ENCODE measurements around the gene KRT79. TPM values are rescaled to one million over a fixed set of nuclear protein-coding genes. Genes with fewer than 3 reads are reported as not detected.

Gene KRT79
- total RNA-seq, 1 donor from 2014 or later: 1.7 TPM

GRCh38 chr12:52846356-52846970 lies 12.4 kb upstream of the KRT79 start:
- Histone ChIP-seq H3K27me3 (no peaks in the 10 kb centered on the region), H3K4me3 (no peak overlapping the region), H3K9me3 (no peaks in the 10 kb centered on the region), H3K4me1 (no peaks in the 10 kb centered on the region), H3K36me3 (no peaks in the 10 kb centered on the region), H3K27ac (no peak overlapping the region)
- intact Hi-C loops (cut with DNase I): no loop called here
- DNase-seq (ENCODE audit: extremely low spot score in 2 of 2): no peak
- no peak for TF ChIP-seq CTCF (IDR thresholded peaks at IDR 0.05)
- TF ChIP-seq POLR2A (IDR thresholded peaks at IDR 0.05): no peak

- H3K27me3 ChIP-seq: no peaks in the 10 kb centered on the region
- intact Hi-C loops (cut with DNase I): no loop called here
- no peak for DNase-seq (ENCODE audit: extremely low spot score in 2 of 2)
- no peaks in the 10 kb centered on the region for H3K4me1 ChIP-seq
- no peaks in the 10 kb centered on the region for H3K9me3 ChIP-seq
- H3K27ac ChIP-seq: no peak overlapping the region
- TF ChIP-seq POLR2A (IDR thresholded peaks at IDR 0.05): no peak
- TF ChIP-seq POLR2AphosphoS5 (IDR thresholded peaks at IDR 0.05; ENCODE audit: insufficient read depth in 1 of 2, low read depth in 1 of 2): no peak
- no peak for TF ChIP-seq CTCF (IDR thresholded peaks at IDR 0.05)
- no peak overlapping the region for H3K4me3 ChIP-seq
- no peaks in the 10 kb centered on the region for H3K36me3 ChIP-seq
These were observed 11.8 kb upstream of the KRT79 start for GRCh38 chr12:52845946-52846345.

DNA sequence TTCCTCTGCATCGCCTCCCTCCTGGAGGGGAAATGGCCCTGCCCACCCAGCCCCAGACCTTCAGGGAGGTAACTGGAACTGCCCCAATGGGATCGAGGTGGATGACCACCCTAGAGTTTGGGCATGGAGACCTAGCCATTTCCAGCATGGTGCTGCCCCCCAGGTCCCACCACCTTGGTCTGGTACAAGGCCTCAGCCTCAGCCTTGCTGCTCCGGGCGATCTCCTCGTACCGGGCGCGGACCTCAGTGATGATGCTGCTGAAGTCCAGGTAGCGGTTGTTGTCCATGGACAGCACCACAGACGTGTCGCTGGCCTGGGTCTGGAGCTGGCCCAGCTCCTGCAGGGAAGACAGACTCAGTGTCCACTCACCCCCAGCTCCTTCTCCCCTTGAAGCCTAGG lies 10.3 kb upstream of the KRT79 start:
- TF ChIP-seq CTCF (IDR thresholded peaks at IDR 0.05): no peak
- no peak for TF ChIP-seq POLR2AphosphoS5 (IDR thresholded peaks at IDR 0.05; ENCODE audit: insufficient read depth in 1 of 2, low read depth in 1 of 2)
- TF ChIP-seq POLR2A (IDR thresholded peaks at IDR 0.05): no peak
- no peaks in the 10 kb centered on the region for H3K4me1 ChIP-seq
- H3K36me3 ChIP-seq: no peaks in the 10 kb centered on the region
- H3K9me3 ChIP-seq: no peaks in the 10 kb centered on the region
- intact Hi-C loops (cut with DNase I): no loop called here
- no peaks in the 10 kb centered on the region for H3K27me3 ChIP-seq
- no peak overlapping the region for H3K27ac ChIP-seq
- no peak for DNase-seq (ENCODE audit: extremely low spot score in 2 of 2)
- no peak overlapping the region for H3K4me3 ChIP-seq

DNA sequence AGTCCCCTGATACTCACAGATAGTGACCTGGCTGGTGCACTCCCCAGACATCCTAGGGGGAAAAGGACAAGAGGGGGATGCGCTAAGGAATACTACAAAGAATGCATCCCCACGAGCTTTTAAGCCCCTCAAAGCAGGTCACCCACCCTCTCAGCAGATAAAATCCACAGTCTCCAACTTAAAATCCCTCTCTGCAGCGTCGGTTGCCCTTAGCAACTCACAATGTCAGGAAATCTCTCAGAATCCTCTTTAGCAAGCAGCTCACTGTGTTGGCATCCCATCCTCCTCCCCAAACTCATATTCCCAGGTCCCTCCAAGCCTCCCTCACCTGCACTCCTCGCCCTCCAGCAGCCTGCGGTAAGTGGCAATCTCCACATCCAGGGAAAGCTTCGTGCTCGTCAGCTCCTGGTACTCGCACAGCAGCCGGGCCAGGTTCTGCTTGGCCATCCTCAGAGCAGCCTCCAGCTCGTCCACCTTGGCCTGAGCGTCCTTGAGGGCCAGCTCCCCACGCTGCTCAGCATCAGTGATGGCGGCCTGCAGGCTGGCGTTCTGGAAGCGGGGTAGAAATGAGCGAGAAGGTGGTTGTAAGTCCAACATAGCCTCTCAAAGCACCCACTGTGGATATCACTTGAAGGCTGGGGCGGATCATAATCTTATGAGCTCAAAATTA lies 5.5 kb upstream of the KRT79 start:
- no peaks in the 10 kb centered on the region for H3K36me3 ChIP-seq
- no peaks in the 10 kb centered on the region for H3K4me1 ChIP-seq
- H3K9me3 ChIP-seq: no peaks in the 10 kb centered on the region
- no peak for TF ChIP-seq POLR2AphosphoS5 (IDR thresholded peaks at IDR 0.05; ENCODE audit: insufficient read depth in 1 of 2, low read depth in 1 of 2)
- no peak for TF ChIP-seq CTCF (IDR thresholded peaks at IDR 0.05)
- no peak for TF ChIP-seq POLR2A (IDR thresholded peaks at IDR 0.05)
- intact Hi-C loops (cut with DNase I): no loop called here
- no peak for DNase-seq (ENCODE audit: extremely low spot score in 2 of 2)
- H3K4me3 ChIP-seq: no peak overlapping the region
- H3K27me3 ChIP-seq: no peaks in the 10 kb centered on the region
- H3K27ac ChIP-seq: no peak overlapping the region

Measured in vagina (tissue), 2 donors.